ENCODE data around the gene GPS2. TPM values are rescaled to one million over a fixed set of nuclear protein-coding genes. Genes with fewer than 3 reads are reported as not detected.

The GPS2 gene
- total and polyA plus RNA-seq, 10 of the 15 experiments (the other 5 are each of a cell fraction or from before 2014, with no cell fraction given) = 10.2 to 96.4 (median 42.5) TPM

GRCh38 chr17:7336240-7337175 lies 21.3 kb upstream of the GPS2 start, which contains the start of gene ACAP1 (continued):
- TF ChIP-seq SP1 (IDR thresholded peaks at IDR 0.05; ENCODE audit: low read depth, low read length) (peak; percentile 28), CHD1 (IDR thresholded peaks at IDR 0.05; ENCODE audit: low read depth, low read length) (0 out of 2 replicates have a peak, but pooled peaks have one; percentile 20), ZZZ3 (IDR thresholded peaks at IDR 0.05; ENCODE audit: control insufficient read depth, insufficient read length, low read depth) (no peak), SREBF2 (IDR thresholded peaks at IDR 0.05; ENCODE audit: low read length) (no peak), YBX1 (IDR thresholded peaks at IDR 0.05) (no peak), IKZF1 (conservative IDR thresholded peaks at IDR 0.05) (peak; percentile 74), NR2F1 (conservative IDR thresholded peaks at IDR 0.05) (0 out of 2 replicates have a peak, but pooled peaks have one; percentile 30), TAF1 (IDR thresholded peaks at IDR 0.05; ENCODE audit: borderline replicate concordance, low read depth, low read length) (peak; percentile 36; the same call in 1 of the 2 replicates), ZNF217 (IDR thresholded peaks at IDR 0.05) (peak; percentile 70; the same call in 1 of the 2 replicates), IKZF2 (IDR thresholded peaks at IDR 0.05) (peak; percentile 8 to 52; a peak in 3 of 4 replicates)
- TF ChIP-seq, protein P1, sequence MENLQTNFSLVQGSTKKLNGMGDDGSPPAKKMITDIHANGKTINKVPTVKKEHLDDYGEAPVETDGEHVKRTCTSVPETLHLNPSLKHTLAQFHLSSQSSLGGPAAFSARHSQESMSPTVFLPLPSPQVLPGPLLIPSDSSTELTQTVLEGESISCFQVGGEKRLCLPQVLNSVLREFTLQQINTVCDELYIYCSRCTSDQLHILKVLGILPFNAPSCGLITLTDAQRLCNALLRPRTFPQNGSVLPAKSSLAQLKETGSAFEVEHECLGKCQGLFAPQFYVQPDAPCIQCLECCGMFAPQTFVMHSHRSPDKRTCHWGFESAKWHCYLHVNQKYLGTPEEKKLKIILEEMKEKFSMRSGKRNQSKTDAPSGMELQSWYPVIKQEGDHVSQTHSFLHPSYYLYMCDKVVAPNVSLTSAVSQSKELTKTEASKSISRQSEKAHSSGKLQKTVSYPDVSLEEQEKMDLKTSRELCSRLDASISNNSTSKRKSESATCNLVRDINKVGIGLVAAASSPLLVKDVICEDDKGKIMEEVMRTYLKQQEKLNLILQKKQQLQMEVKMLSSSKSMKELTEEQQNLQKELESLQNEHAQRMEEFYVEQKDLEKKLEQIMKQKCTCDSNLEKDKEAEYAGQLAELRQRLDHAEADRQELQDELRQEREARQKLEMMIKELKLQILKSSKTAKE (IDR thresholded peaks at IDR 0.05; ENCODE audit: low read depth, poor library complexity, severe bottlenecking) = peak; percentile 15
- TF ChIP-seq, protein P2, sequence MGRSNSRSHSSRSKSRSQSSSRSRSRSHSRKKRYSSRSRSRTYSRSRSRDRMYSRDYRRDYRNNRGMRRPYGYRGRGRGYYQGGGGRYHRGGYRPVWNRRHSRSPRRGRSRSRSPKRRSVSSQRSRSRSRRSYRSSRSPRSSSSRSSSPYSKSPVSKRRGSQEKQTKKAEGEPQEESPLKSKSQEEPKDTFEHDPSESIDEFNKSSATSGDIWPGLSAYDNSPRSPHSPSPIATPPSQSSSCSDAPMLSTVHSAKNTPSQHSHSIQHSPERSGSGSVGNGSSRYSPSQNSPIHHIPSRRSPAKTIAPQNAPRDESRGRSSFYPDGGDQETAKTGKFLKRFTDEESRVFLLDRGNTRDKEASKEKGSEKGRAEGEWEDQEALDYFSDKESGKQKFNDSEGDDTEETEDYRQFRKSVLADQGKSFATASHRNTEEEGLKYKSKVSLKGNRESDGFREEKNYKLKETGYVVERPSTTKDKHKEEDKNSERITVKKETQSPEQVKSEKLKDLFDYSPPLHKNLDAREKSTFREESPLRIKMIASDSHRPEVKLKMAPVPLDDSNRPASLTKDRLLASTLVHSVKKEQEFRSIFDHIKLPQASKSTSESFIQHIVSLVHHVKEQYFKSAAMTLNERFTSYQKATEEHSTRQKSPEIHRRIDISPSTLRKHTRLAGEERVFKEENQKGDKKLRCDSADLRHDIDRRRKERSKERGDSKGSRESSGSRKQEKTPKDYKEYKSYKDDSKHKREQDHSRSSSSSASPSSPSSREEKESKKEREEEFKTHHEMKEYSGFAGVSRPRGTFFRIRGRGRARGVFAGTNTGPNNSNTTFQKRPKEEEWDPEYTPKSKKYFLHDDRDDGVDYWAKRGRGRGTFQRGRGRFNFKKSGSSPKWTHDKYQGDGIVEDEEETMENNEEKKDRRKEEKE (IDR thresholded peaks at IDR 0.05) = no peak
- TF ChIP-seq, protein P3, sequence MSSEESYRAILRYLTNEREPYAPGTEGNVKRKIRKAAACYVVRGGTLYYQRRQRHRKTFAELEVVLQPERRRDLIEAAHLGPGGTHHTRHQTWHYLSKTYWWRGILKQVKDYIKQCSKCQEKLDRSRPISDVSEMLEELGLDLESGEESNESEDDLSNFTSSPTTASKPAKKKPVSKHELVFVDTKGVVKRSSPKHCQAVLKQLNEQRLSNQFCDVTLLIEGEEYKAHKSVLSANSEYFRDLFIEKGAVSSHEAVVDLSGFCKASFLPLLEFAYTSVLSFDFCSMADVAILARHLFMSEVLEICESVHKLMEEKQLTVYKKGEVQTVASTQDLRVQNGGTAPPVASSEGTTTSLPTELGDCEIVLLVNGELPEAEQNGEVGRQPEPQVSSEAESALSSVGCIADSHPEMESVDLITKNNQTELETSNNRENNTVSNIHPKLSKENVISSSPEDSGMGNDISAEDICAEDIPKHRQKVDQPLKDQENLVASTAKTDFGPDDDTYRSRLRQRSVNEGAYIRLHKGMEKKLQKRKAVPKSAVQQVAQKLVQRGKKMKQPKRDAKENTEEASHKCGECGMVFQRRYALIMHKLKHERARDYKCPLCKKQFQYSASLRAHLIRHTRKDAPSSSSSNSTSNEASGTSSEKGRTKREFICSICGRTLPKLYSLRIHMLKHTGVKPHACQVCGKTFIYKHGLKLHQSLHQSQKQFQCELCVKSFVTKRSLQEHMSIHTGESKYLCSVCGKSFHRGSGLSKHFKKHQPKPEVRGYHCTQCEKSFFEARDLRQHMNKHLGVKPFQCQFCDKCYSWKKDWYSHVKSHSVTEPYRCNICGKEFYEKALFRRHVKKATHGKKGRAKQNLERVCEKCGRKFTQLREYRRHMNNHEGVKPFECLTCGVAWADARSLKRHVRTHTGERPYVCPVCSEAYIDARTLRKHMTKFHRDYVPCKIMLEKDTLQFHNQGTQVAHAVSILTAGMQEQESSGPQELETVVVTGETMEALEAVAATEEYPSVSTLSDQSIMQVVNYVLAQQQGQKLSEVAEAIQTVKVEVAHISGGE (CRISPR knock-in tag; IDR thresholded peaks at IDR 0.05) = no peak
- TF ChIP-seq, protein P4, sequence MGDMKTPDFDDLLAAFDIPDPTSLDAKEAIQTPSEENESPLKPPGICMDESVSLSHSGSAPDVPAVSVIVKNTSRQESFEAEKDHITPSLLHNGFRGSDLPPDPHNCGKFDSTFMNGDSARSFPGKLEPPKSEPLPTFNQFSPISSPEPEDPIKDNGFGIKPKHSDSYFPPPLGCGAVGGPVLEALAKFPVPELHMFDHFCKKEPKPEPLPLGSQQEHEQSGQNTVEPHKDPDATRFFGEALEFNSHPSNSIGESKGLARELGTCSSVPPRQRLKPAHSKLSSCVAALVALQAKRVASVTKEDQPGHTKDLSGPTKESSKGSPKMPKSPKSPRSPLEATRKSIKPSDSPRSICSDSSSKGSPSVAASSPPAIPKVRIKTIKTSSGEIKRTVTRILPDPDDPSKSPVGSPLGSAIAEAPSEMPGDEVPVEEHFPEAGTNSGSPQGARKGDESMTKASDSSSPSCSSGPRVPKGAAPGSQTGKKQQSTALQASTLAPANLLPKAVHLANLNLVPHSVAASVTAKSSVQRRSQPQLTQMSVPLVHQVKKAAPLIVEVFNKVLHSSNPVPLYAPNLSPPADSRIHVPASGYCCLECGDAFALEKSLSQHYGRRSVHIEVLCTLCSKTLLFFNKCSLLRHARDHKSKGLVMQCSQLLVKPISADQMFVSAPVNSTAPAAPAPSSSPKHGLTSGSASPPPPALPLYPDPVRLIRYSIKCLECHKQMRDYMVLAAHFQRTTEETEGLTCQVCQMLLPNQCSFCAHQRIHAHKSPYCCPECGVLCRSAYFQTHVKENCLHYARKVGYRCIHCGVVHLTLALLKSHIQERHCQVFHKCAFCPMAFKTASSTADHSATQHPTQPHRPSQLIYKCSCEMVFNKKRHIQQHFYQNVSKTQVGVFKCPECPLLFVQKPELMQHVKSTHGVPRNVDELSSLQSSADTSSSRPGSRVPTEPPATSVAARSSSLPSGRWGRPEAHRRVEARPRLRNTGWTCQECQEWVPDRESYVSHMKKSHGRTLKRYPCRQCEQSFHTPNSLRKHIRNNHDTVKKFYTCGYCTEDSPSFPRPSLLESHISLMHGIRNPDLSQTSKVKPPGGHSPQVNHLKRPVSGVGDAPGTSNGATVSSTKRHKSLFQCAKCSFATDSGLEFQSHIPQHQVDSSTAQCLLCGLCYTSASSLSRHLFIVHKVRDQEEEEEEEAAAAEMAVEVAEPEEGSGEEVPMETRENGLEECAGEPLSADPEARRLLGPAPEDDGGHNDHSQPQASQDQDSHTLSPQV (IDR thresholded peaks at IDR 0.05) = no peak

Measured in GM12878 (cell line).